H1 (cell line): ENCODE data around the gene APOC3. TPM values are rescaled to one million over a fixed set of nuclear protein-coding genes. Genes with fewer than 3 reads are reported as not detected.

Experiments used
- CTCF ChIA-PET: fragments of 300-600 bp; sonication (Branson Sonifier 250); formaldehyde crosslinking; loops from one replicate; lab custom pipeline; 2021; ENCODE audit not compliant: partially characterized antibody; lab: Charles Lee
- POLR2A ChIA-PET: fragments of 300-600 bp; sonication (Branson Sonifier 250); formaldehyde crosslinking; loops from one replicate; lab custom pipeline; 2021; ENCODE audit warnings: inconsistent platforms; ENCODE audit not compliant: partially characterized antibody; lab: Charles Lee
- DNase-seq, 2 experiments: peaks; one replicate each; pipeline versions ENCODE4 v3.0.0 to v3.0.0-alpha.2; 2010 to 2022; ENCODE audit warnings: low spot score in 2 of 2, low read depth in 1 of 2, mixed read lengths in 1 of 2
- FAIRE-seq: peaks from 2 replicates; lab custom pipeline; 2011; peaks lifted over from hg19 to GRCh38; lab: Jason Lieb, UNC
- H2AFZ ChIP-seq: 2 replicates; pipeline ENCODE4 v1.8.1; 2012; ENCODE audit warnings: low read length, inconsistent platforms
- H2AK5ac ChIP-seq: 2 replicates; pipeline ENCODE4 v1.6.1; 2013; ENCODE audit warnings: low read depth, low read length
- H2BK120ac ChIP-seq: replicated peaks from 2 replicates; pipeline ENCODE3; 2013; ENCODE audit warnings: low read depth, low read length, inconsistent platforms
- H2BK12ac ChIP-seq: 2 replicates; pipeline ENCODE4 v1.6.1; 2013; ENCODE audit warnings: low read depth, low read length
- H2BK15ac ChIP-seq: 2 replicates; pipeline ENCODE4 v1.6.1; 2013; ENCODE audit warnings: low read length
- H2BK20ac ChIP-seq: 2 replicates; pipeline ENCODE4 v1.6.1; 2013; ENCODE audit warnings: low read length
- H2BK5ac ChIP-seq: 2 replicates; pipeline ENCODE4 v1.6.1; 2013; ENCODE audit warnings: low read depth, low read length
- H3K14ac ChIP-seq: 2 replicates; pipeline ENCODE4 v1.6.1; 2013; ENCODE audit warnings: inconsistent platforms; ENCODE audit not compliant: insufficient read length
- H3K18ac ChIP-seq: 2 replicates; pipeline ENCODE4 v1.6.1; 2013; ENCODE audit warnings: low read length; ENCODE audit errors: extremely low read depth
- H3K23ac ChIP-seq: 2 replicates; pipeline ENCODE4 v1.6.1; 2013; ENCODE audit warnings: inconsistent platforms; ENCODE audit not compliant: insufficient read length
- H3K23me2 ChIP-seq: 2 replicates; pipeline ENCODE4 v1.6.1; 2013; ENCODE audit warnings: low read depth, low read length
- H3K27ac ChIP-seq: 2 replicates; pipeline ENCODE4 v1.6.1; 2011; ENCODE audit warnings: low read depth, low read length, inconsistent platforms
- H3K27me3 ChIP-seq, 4 experiments: replicated peaks in 1 of 4; 1 replicate in 1 of 4; 2 replicates in 3 of 4; pipeline versions ENCODE4 v1.6.1 to v1.8.1; 2011 to 2013; ENCODE audit warnings: low read length in 3 of 4, mild to moderate bottlenecking in 3 of 4, inconsistent platforms in 2 of 4, mixed read lengths in 2 of 4, moderate library complexity in 1 of 4; ENCODE audit not compliant: control insufficient read depth in 3 of 4, insufficient read depth in 3 of 4; ENCODE audit errors: extremely low read depth in 1 of 4
- H3K36me3 ChIP-seq, 4 experiments: 2 replicates each; pipeline versions ENCODE4 v1.6.1 to v1.8.1; 2011 to 2013; ENCODE audit warnings: mild to moderate bottlenecking in 4 of 4, low read length in 3 of 4, moderate library complexity in 2 of 4, control low read depth in 1 of 4, inconsistent platforms in 1 of 4; ENCODE audit not compliant: insufficient read depth in 4 of 4, control insufficient read depth in 2 of 4
- H3K4ac ChIP-seq: replicated peaks from 2 replicates; pipeline ENCODE3; 2013; ENCODE audit warnings: low read length, low read depth, mixed read lengths, inconsistent platforms; ENCODE audit not compliant: insufficient read length
- H3K4me1 ChIP-seq, 4 experiments: replicated peaks in 1 of 4; 1 replicate in 1 of 4; 2 replicates in 3 of 4; pipeline versions ENCODE4 v1.6.1 to v1.8.1; 2011 to 2013; ENCODE audit warnings: low read length in 3 of 4, inconsistent platforms in 2 of 4, mixed read lengths in 1 of 4; ENCODE audit not compliant: insufficient read depth in 4 of 4, control insufficient read depth in 3 of 4
- H3K4me2 ChIP-seq, 2 experiments: 2 replicates each; pipeline versions ENCODE4 v1.6.1 to v1.8.1; 2011 to 2013; ENCODE audit warnings: low read depth in 2 of 2, low read length in 2 of 2, control low read depth in 1 of 2, inconsistent platforms in 1 of 2, mild to moderate bottlenecking in 1 of 2; ENCODE audit not compliant: insufficient read depth in 1 of 2
- H3K4me3 ChIP-seq, 4 experiments: fragments of 200-600, 300-600 bp in 1 of 4; sonication (generic), shearing (Covaris generic), sonication (Bioruptor Twin) in 1 of 4; 2 replicates each; pipeline versions ENCODE4 v1.5.1 to v1.8.1; 2011 to 2016; ENCODE audit warnings: low read length in 4 of 4, low read depth in 3 of 4, control low read depth in 2 of 4, inconsistent platforms in 2 of 4, mild to moderate bottlenecking in 2 of 4, mixed read lengths in 1 of 4, moderate library complexity in 1 of 4; ENCODE audit not compliant: insufficient read depth in 2 of 4; ENCODE audit errors: extremely low read depth in 1 of 4
- H3K56ac ChIP-seq: replicated peaks from 2 replicates; pipeline ENCODE3; 2013; ENCODE audit warnings: low read depth, mild to moderate bottlenecking, mixed read lengths, low read length, inconsistent platforms; ENCODE audit not compliant: insufficient read length
- H3K79me1 ChIP-seq: 2 replicates; pipeline ENCODE4 v1.6.1; 2013; ENCODE audit warnings: low read depth, low read length, control low read depth
- H3K79me2 ChIP-seq, 2 experiments: 2 replicates each; pipeline versions ENCODE4 v1.6.1 to v1.8.1; 2012 to 2013; ENCODE audit warnings: low read length in 2 of 2, mild to moderate bottlenecking in 2 of 2, inconsistent platforms in 1 of 2; ENCODE audit not compliant: insufficient read depth in 2 of 2, control insufficient read depth in 1 of 2
- H3K9ac ChIP-seq, 4 experiments: replicated peaks in 1 of 4; 1 replicate in 1 of 4; 2 replicates in 3 of 4; pipeline versions ENCODE4 v1.6.1 to v1.8.1; 2011 to 2013; ENCODE audit warnings: low read depth in 3 of 4, low read length in 3 of 4, control low read depth in 2 of 4, mild to moderate bottlenecking in 2 of 4, moderate library complexity in 2 of 4, inconsistent platforms in 1 of 4; ENCODE audit errors: extremely low read depth in 1 of 4
- H3K9me3 ChIP-seq, 2 experiments: 2 replicates each; pipeline versions ENCODE4 v1.6.1 to v1.8.1; 2012 to 2013; ENCODE audit warnings: mild to moderate bottlenecking in 2 of 2, moderate library complexity in 2 of 2, control low read depth in 1 of 2, inconsistent platforms in 1 of 2, low read depth in 1 of 2, low read length in 1 of 2, mixed read lengths in 1 of 2; ENCODE audit not compliant: insufficient read depth in 2 of 2
- H4K20me1 ChIP-seq, 2 experiments: replicated peaks in 1 of 2; 2 replicates each; pipeline versions ENCODE3 to v1.8.1; 2011 to 2013; ENCODE audit warnings: inconsistent platforms in 2 of 2, low read length in 2 of 2, mild to moderate bottlenecking in 1 of 2; ENCODE audit not compliant: insufficient read depth in 2 of 2, control insufficient read depth in 1 of 2
- H4K5ac ChIP-seq: 2 replicates; pipeline ENCODE4 v1.6.1; 2013; ENCODE audit warnings: low read length, low read depth, mixed read lengths, inconsistent platforms; ENCODE audit not compliant: insufficient read length
- H4K8ac ChIP-seq: 2 replicates; pipeline ENCODE4 v1.8.0; 2013; ENCODE audit warnings: mild to moderate bottlenecking, moderate library complexity, low read length, inconsistent platforms; ENCODE audit not compliant: insufficient read depth; ENCODE audit errors: extremely low read depth
- H4K91ac ChIP-seq: replicated peaks from 2 replicates; pipeline ENCODE3; 2013; ENCODE audit warnings: low read length, mixed read lengths, inconsistent platforms; ENCODE audit not compliant: insufficient read length
- ASH2L ChIP-seq: fragments of 200-600, 300-600 bp; sonication (generic); IDR thresholded peaks from one replicate; pipeline ENCODE4 v1.7.1; 2017; ENCODE audit warnings: low read length
- BCL11A ChIP-seq, 2 experiments: IDR thresholded peaks; one replicate each; pipeline ENCODE4 v1.6.1; 2011; ENCODE audit warnings: low read depth in 2 of 2, low read length in 2 of 2, mild to moderate bottlenecking in 2 of 2
- CREB1 ChIP-seq: IDR thresholded peaks from 2 replicates; pipeline ENCODE4 v1.6.1; 2012; ENCODE audit warnings: inconsistent platforms
- EP300 ChIP-seq, 2 experiments: IDR thresholded peaks; 1 replicate in 1 of 2; 2 replicates in 1 of 2; pipeline ENCODE4 v1.6.1; 2011 to 2012; ENCODE audit warnings: low read depth in 2 of 2, low read length in 2 of 2, mild to moderate bottlenecking in 2 of 2, borderline replicate concordance in 1 of 2, inconsistent platforms in 1 of 2, moderate library complexity in 1 of 2
- GTF2F1 ChIP-seq: IDR thresholded peaks from 2 replicates; pipeline ENCODE4 v1.6.1; 2012; ENCODE audit warnings: low read depth, low read length, improper control_type of control experiment, borderline replicate concordance
- HDAC2 ChIP-seq, 2 experiments: fragments of 300-600 bp in 1 of 2; sonication (generic) in 1 of 2; IDR thresholded peaks; 2 replicates each; pipeline ENCODE4 v1.6.1; 2011 to 2012; ENCODE audit warnings: low read depth in 2 of 2, low read length in 2 of 2, mild to moderate bottlenecking in 2 of 2, moderate library complexity in 2 of 2, borderline replicate concordance in 1 of 2, inconsistent platforms in 1 of 2
- MAFK ChIP-seq: IDR thresholded peaks from 2 replicates; pipeline ENCODE4 v1.6.1; 2012; ENCODE audit warnings: low read depth, mild to moderate bottlenecking, improper control_type of control experiment, low read length
- NRF1 ChIP-seq: IDR thresholded peaks from 2 replicates; pipeline ENCODE4 v1.6.1; 2011; ENCODE audit warnings: mild to moderate bottlenecking, low read depth, low read length, improper control_type of control experiment
- RBBP5 ChIP-seq: IDR thresholded peaks from 2 replicates; pipeline ENCODE4 v1.7.1; 2012; ENCODE audit warnings: low read depth, mild to moderate bottlenecking, inconsistent platforms, low read length, moderate library complexity, borderline replicate concordance
- RFX5 ChIP-seq: IDR thresholded peaks from 2 replicates; pipeline ENCODE4 v1.6.1; 2011; ENCODE audit warnings: low read depth, low read length, improper control_type of control experiment, borderline replicate concordance
- RNF2 ChIP-seq: fragments of 200-900, 300-1000 bp; sonication (generic); IDR thresholded peaks from 2 replicates; pipeline ENCODE4 v1.7.1; 2016; ENCODE audit warnings: borderline replicate concordance, low read depth, mild to moderate bottlenecking, antibody characterized with exemption, low read length; ENCODE audit not compliant: poor library complexity, severe bottlenecking; ENCODE audit errors: missing control alignments
- SAP30 ChIP-seq: fragments of 300-600 bp; sonication (generic); IDR thresholded peaks from 2 replicates; pipeline ENCODE4 v1.7.1; 2012; ENCODE audit warnings: low read length, moderate library complexity, mild to moderate bottlenecking, inconsistent platforms; ENCODE audit not compliant: insufficient read depth, insufficient replicate concordance
- SIX5 ChIP-seq: IDR thresholded peaks from 2 replicates; pipeline ENCODE4 v1.6.1; 2011; ENCODE audit warnings: mild to moderate bottlenecking, low read depth, low read length
- SP4 ChIP-seq: IDR thresholded peaks from 2 replicates; pipeline ENCODE4 v1.6.1; 2012; ENCODE audit warnings: low read length, inconsistent platforms
- WGBS, 2 experiments: shearing (Covaris generic) in 1 of 2; methylation state at CpG; one replicate each; pipeline versions ENCODE4 v1.1.6 to v1.1.7; 2013 to 2015; ENCODE audit warnings: low lambda C conversion rate in 2 of 2, mixed read lengths in 2 of 2, inconsistent platforms in 1 of 2, low coverage in 1 of 2, missing lambda C conversion rate in 1 of 2; ENCODE audit not compliant: insufficient replicate concordance in 2 of 2, insufficient coverage in 1 of 2, insufficient read length in 1 of 2; ENCODE audit errors: extremely low coverage in 1 of 2, missing lambda C conversion rate in 1 of 2; 5-methylcytosine and 5-hydroxymethylcytosine counted together
- polyA plus RNA-seq, 7 experiments: library from polyadenylated mRNA; depleted of rRNA in 3 of 7; stranded (reverse) in 5 of 7; unstranded in 2 of 7; fragments of >200 nt in 5 of 7; fragments of 200-250 nt in 2 of 7; gene quantifications; 1 replicate in 5 of 7; 2 replicates in 1 of 7; 4 replicates in 1 of 7; pipeline versions ENCODE4 v1.2.1 to v1.2.3, GENCODE V29; 2011 to 2013; ENCODE audit warnings: missing spikeins in 2 of 7, mixed read lengths in 2 of 7
- total RNA-seq: library from RNA; stranded (reverse); fragmentation: NEBNext Ultra II Directional; extraction: Animal tissue kit (Norgen Biotek cat#: 25700); gene quantifications from 2 replicates; pipeline ENCODE4 v1.2.1, GENCODE V29; 2021

APOC3 gene
- total and polyA plus RNA-seq, 2 of the 8 experiments (the other 6 are each of a cell fraction or from before 2014, with no cell fraction given) = not detected

DNA sequence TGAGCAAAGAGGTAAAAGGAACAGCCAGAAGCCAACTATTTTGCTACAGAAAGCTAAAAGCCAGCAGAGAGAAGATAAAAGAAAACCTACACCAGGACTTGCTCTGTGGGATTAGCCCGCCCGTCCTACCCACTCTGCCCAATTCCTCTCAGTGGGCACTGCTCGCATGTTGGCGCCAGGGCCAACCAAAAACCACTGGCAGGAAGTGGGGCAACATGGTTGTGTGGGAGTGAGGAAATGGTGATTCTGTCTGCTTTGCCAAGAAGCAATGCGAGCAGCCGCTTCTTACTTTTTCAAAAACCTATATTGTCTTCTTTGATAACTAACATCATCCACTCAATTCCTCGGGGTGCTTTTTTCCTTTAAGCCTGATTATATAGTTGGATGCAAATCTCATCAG, 21.9 kb downstream of the APOC3 start:
- Histone ChIP-seq H3K79me2 (no peaks in the 10 kb centered on the region), H3K23ac (no peak overlapping the region), H4K20me1 (no peaks in the 10 kb centered on the region), H3K4me3 (no peak overlapping the region), H2AK5ac (no peak overlapping the region), H3K27me3 (no peaks in the 10 kb centered on the region), H3K9me3 (no peaks in the 10 kb centered on the region), H3K23me2 (no peaks in the 10 kb centered on the region), H3K79me1 (no peaks in the 10 kb centered on the region), H3K36me3 (peaks cover 9 to 21% (median 13%) of the 10 kb centered on the region in 4 experiments; a peak in 5 of 8 replicates), H2BK120ac (no peak overlapping the region), H3K4ac (no peak overlapping the region), H2BK12ac (no peak overlapping the region), H3K4me1 (no peaks in the 10 kb centered on the region), H2AFZ (no peak overlapping the region), H2BK15ac (no peak overlapping the region), H4K5ac (no peak overlapping the region), H4K91ac (no peak overlapping the region), H3K18ac (no peak overlapping the region), H3K14ac (no peak overlapping the region), H4K8ac (no peak overlapping the region), H3K4me2 (no peak overlapping the region), H3K9ac (no peak overlapping the region), H3K27ac (no peak overlapping the region), H3K56ac (no peak overlapping the region), H2BK20ac (no peak overlapping the region), H2BK5ac (no peak overlapping the region)
- WGBS, 2 experiments = 91% methylated on average over 7 of the region's 7 CpGs; no CpG with 5 or more reads in 1 of the 2 experiments
- no peak for FAIRE-seq
- ChIA-PET CTCF (interaction anchor here (1.4 kb wide), 1 partner anchor 28 kb away, joined by 3 read pairs; the partner anchor contains the start of gene APOA4), POLR2A (interaction anchor here (0.9 kb wide), 1 partner anchor 16 kb away, joined by 4 read pairs; no protein-coding TSS in a partner anchor)
- no peak for DNase-seq
- TF ChIP-seq RFX5 (no peak), EP300 (IDR thresholded peaks at IDR 0.05; ENCODE audit: borderline replicate concordance in 1 of 2, low read depth in 2 of 2, low read length in 2 of 2) (no peak), SP4 (no peak), SIX5 (no peak), HDAC2 (IDR thresholded peaks at IDR 0.05; ENCODE audit: borderline replicate concordance in 1 of 2, low read depth in 2 of 2, low read length in 2 of 2) (no peak), GTF2F1 (no peak), BCL11A (IDR thresholded peaks at IDR 0.05; ENCODE audit: low read depth in 2 of 2, low read length in 2 of 2) (no peak), RBBP5 (no peak), RNF2 (no peak), MAFK (no peak), NRF1 (no peak), ASH2L (no peak), SAP30 (no peak), CREB1 (no peak)
